ENCODE measurements around the gene MYO5C.
A peak's percentile ranks its signal among the peaks of the same experiment; 100 is the strongest.

MYO5C gene

GRCh38 chr15:52225230-52225629 is 70.4 kb downstream of the MYO5C start:
- H3K27me3 ChIP-seq (ENCODE audit: low read depth, low read length), result no peaks in the 10 kb centered on the region
- H3K36me3 ChIP-seq (replicated peaks; ENCODE audit: low read depth, low read length), result no peaks in the 10 kb centered on the region
- TF ChIP-seq, protein P1, sequence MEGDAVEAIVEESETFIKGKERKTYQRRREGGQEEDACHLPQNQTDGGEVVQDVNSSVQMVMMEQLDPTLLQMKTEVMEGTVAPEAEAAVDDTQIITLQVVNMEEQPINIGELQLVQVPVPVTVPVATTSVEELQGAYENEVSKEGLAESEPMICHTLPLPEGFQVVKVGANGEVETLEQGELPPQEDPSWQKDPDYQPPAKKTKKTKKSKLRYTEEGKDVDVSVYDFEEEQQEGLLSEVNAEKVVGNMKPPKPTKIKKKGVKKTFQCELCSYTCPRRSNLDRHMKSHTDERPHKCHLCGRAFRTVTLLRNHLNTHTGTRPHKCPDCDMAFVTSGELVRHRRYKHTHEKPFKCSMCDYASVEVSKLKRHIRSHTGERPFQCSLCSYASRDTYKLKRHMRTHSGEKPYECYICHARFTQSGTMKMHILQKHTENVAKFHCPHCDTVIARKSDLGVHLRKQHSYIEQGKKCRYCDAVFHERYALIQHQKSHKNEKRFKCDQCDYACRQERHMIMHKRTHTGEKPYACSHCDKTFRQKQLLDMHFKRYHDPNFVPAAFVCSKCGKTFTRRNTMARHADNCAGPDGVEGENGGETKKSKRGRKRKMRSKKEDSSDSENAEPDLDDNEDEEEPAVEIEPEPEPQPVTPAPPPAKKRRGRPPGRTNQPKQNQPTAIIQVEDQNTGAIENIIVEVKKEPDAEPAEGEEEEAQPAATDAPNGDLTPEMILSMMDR (IDR thresholded peaks at IDR 0.05; ENCODE audit: low read depth, low read length), result no peak
- TF ChIP-seq EZH2phosphoT487 (IDR thresholded peaks at IDR 0.05; ENCODE audit: low read depth), result no peak

GRCh38 chr15:52224211-52224610 is 71.4 kb downstream of the MYO5C start:
- H3K4me3 ChIP-seq (ENCODE audit: low read length), result no peak overlapping the region
- H3K4me2 ChIP-seq (ENCODE audit: low read length), result no peak overlapping the region
- no peaks in the 10 kb centered on the region for H3K27me3 ChIP-seq (ENCODE audit: low read depth, low read length)
- H3K4me1 ChIP-seq (ENCODE audit: low read length), result peaks cover 78% of the 10 kb centered on the region
- TF ChIP-seq EZH2phosphoT487 (IDR thresholded peaks at IDR 0.05; ENCODE audit: low read depth), result no peak
- TF ChIP-seq, protein P1 (IDR thresholded peaks at IDR 0.05; ENCODE audit: low read depth, low read length), result no peak
- H3K36me3 ChIP-seq (replicated peaks; ENCODE audit: low read depth, low read length), result no peaks in the 10 kb centered on the region
- no peaks in the 10 kb centered on the region for H4K20me1 ChIP-seq (ENCODE audit: insufficient read depth, low read length)
- no peak overlapping the region for H2AFZ ChIP-seq (ENCODE audit: low read depth, low read length)
- no peak overlapping the region for H3K27ac ChIP-seq (ENCODE audit: low read length)
- no peaks in the 10 kb centered on the region for H3K9me3 ChIP-seq (ENCODE audit: insufficient read depth, low read length)
- H3K79me2 ChIP-seq (ENCODE audit: low read length), result no peaks in the 10 kb centered on the region
- no peak overlapping the region for H3K9ac ChIP-seq (ENCODE audit: low read length)

More at GRCh38 chr15:52225230-52225629, 70.4 kb downstream of the MYO5C start:
- peak overlapping the region; percentile 46 for H3K27ac ChIP-seq (ENCODE audit: low read length)
- peak overlapping the region; percentile 27; the same call in 1 of the 2 replicates for H3K9ac ChIP-seq (ENCODE audit: low read length)
- no peak overlapping the region for H2AFZ ChIP-seq (ENCODE audit: low read depth, low read length)
- peaks cover 86% of the 10 kb centered on the region for H3K4me1 ChIP-seq (ENCODE audit: low read length)
- H3K79me2 ChIP-seq (ENCODE audit: low read length), result no peaks in the 10 kb centered on the region
- H3K4me2 ChIP-seq (ENCODE audit: low read length), result peak overlapping the region; percentile 43
- H3K9me3 ChIP-seq (ENCODE audit: insufficient read depth, low read length), result no peaks in the 10 kb centered on the region
- H4K20me1 ChIP-seq (ENCODE audit: insufficient read depth, low read length), result no peaks in the 10 kb centered on the region
- H3K4me3 ChIP-seq (ENCODE audit: low read length), result no peak overlapping the region

DNA sequence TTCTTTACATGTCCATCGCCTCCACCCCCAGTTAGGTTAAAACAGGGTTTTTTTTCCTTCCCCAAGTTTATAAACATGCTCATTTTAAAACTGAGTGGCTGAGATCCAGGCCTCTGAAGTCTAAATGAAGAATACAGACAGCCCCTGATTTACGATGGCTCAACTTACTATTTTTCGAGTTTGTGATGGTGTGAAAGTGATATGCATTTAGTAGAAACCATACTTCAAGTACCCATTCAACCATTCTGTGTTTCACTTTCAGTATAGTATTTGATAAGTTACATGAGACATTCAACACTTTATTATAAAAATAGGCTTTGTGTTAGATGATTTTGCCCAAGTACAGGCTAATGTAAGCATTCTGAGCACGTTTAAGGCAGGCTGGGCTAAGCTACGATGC is 73.9 kb downstream of the MYO5C start:
- H3K4me3 ChIP-seq (ENCODE audit: low read length), result peak overlapping the region; percentile 74
- H3K27me3 ChIP-seq (ENCODE audit: low read depth, low read length), result no peaks in the 10 kb centered on the region
- H4K20me1 ChIP-seq (ENCODE audit: insufficient read depth, low read length), result no peaks in the 10 kb centered on the region
- H3K9me3 ChIP-seq (ENCODE audit: insufficient read depth, low read length), result no peaks in the 10 kb centered on the region
- H3K4me1 ChIP-seq (ENCODE audit: low read length), result peaks cover 86% of the 10 kb centered on the region
- peak overlapping the region; percentile 47 for H2AFZ ChIP-seq (ENCODE audit: low read depth, low read length)
- H3K36me3 ChIP-seq (replicated peaks; ENCODE audit: low read depth, low read length), result no peaks in the 10 kb centered on the region
- no peaks in the 10 kb centered on the region for H3K79me2 ChIP-seq (ENCODE audit: low read length)
- TF ChIP-seq, protein P1 (IDR thresholded peaks at IDR 0.05; ENCODE audit: low read depth, low read length), result no peak
- no peak for TF ChIP-seq EZH2phosphoT487 (IDR thresholded peaks at IDR 0.05; ENCODE audit: low read depth)
- peak overlapping the region; percentile 95 for H3K4me2 ChIP-seq (ENCODE audit: low read length)
- H3K27ac ChIP-seq (ENCODE audit: low read length), result peak overlapping the region; percentile 94
- H3K9ac ChIP-seq (ENCODE audit: low read length), result peak overlapping the region; percentile 87

- Histone ChIP-seq H3K36me3 (replicated peaks; ENCODE audit: low read depth, low read length) (no peaks in the 10 kb centered on the region), H3K4me2 (ENCODE audit: low read length) (peak overlapping the region; percentile 95), H3K4me1 (ENCODE audit: low read length) (peaks cover 82% of the 10 kb centered on the region), H4K20me1 (ENCODE audit: insufficient read depth, low read length) (no peaks in the 10 kb centered on the region), H3K9me3 (ENCODE audit: insufficient read depth, low read length) (no peaks in the 10 kb centered on the region), H3K4me3 (ENCODE audit: low read length) (peak overlapping the region; percentile 74), H2AFZ (ENCODE audit: low read depth, low read length) (peak overlapping the region; percentile 47), H3K27me3 (ENCODE audit: low read depth, low read length) (no peaks in the 10 kb centered on the region), H3K79me2 (ENCODE audit: low read length) (no peaks in the 10 kb centered on the region), H3K9ac (ENCODE audit: low read length) (peak overlapping the region; percentile 87), H3K27ac (ENCODE audit: low read length) (peak overlapping the region; percentile 94)
- no peak for TF ChIP-seq EZH2phosphoT487 (IDR thresholded peaks at IDR 0.05; ENCODE audit: low read depth)
- TF ChIP-seq, protein P1 (IDR thresholded peaks at IDR 0.05; ENCODE audit: low read depth, low read length), result no peak
Observed at GRCh38 chr15:52220937-52221660, 74.5 kb downstream of the MYO5C start.

Data from OCI-LY3 (cell line).